GM10266 (cell line): ENCODE data around the gene TMEM128.
"Not testable (repeated sequence)": the region's sequence is repeated elsewhere in the genome, so short reads cannot be mapped to it uniquely, and the experiment has no call there.

ENCODE experiments used
- DNase-seq: peaks from one replicate; pipeline ENCODE4 v3.0.0; 2012; ENCODE audit errors: extremely low spot score
- CTCF ChIP-seq: IDR thresholded peaks from 2 replicates; pipeline ENCODE4 v1.5.1; 2012; ENCODE audit warnings: mild to moderate bottlenecking, low read depth; ENCODE audit not compliant: control insufficient read depth, insufficient read depth; ENCODE audit errors: missing control alignments

Gene TMEM128

GRCh38 chr4:4269856-4270255 lies 21.8 kb upstream of the TMEM128 start:
- no peak for DNase-seq
- TF ChIP-seq CTCF: no peak

GRCh38 chr4:4269331-4269731 lies 21.3 kb upstream of the TMEM128 start:
- no peak for TF ChIP-seq CTCF
- DNase-seq: no peak

GRCh38 chr4:4268776-4269175 lies 20.8 kb upstream of the TMEM128 start:
- TF ChIP-seq CTCF: no peak

GRCh38 chr4:4267981-4268380 lies 20.0 kb upstream of the TMEM128 start:
- TF ChIP-seq CTCF: no peak
- no peak for DNase-seq

More at GRCh38 chr4:4268776-4269175, 20.8 kb upstream of the TMEM128 start:
- no peak for DNase-seq

- TF ChIP-seq CTCF: no peak
- DNase-seq: peak; percentile 41
Measured at GRCh38 chr4:4260185-4260751, 12.2 kb upstream of the TMEM128 start.

GRCh38 chr4:4259484-4260100 lies 11.6 kb upstream of the TMEM128 start:
- no peak for DNase-seq
- no peak for TF ChIP-seq CTCF

GRCh38 chr4:4257705-4258104 lies 9.7 kb upstream of the TMEM128 start:
- not testable (repeated sequence) for DNase-seq
